NT2/D1 (cell line): ENCODE data around the gene CUL5.

ENCODE experiments used
- DNase-seq: peaks from one replicate; pipeline ENCODE4 v3.0.0-alpha.2; 2011; ENCODE audit warnings: low read depth, low spot score
- H3K27me3 ChIP-seq: 2 replicates; pipeline ENCODE4 v1.6.0; 2011; ENCODE audit warnings: mild to moderate bottlenecking; ENCODE audit not compliant: insufficient read length, insufficient read depth
- H3K36me3 ChIP-seq: 2 replicates; pipeline ENCODE4 v1.6.1; 2011; ENCODE audit warnings: mild to moderate bottlenecking, low read length, mixed read lengths; ENCODE audit not compliant: insufficient read depth, insufficient read length
- H3K4me1 ChIP-seq: 2 replicates; pipeline ENCODE4 v1.5.1; 2011; ENCODE audit not compliant: insufficient read depth, insufficient read length
- H3K4me3 ChIP-seq: 2 replicates; pipeline ENCODE4 v1.5.1; 2011; ENCODE audit warnings: low read depth; ENCODE audit not compliant: insufficient read length
- H3K9ac ChIP-seq: 2 replicates; pipeline ENCODE4 v1.6.0; 2011; ENCODE audit warnings: low read depth; ENCODE audit not compliant: insufficient read length
- H3K9me3 ChIP-seq: 2 replicates; pipeline ENCODE4 v1.5.1; 2011; ENCODE audit warnings: mild to moderate bottlenecking, low read length; ENCODE audit not compliant: insufficient read depth
- SUZ12 ChIP-seq: IDR thresholded peaks from 2 replicates; pipeline ENCODE4 v1.6.1; 2011; ENCODE audit not compliant: insufficient read length, insufficient read depth; ENCODE audit errors: extremely low read depth
- YY1 ChIP-seq: IDR thresholded peaks from 2 replicates; pipeline ENCODE4 v1.6.1; 2011; ENCODE audit not compliant: insufficient read length, insufficient read depth
- ZNF274 ChIP-seq: IDR thresholded peaks from 2 replicates; pipeline ENCODE4 v1.6.1; 2011; ENCODE audit warnings: mild to moderate bottlenecking, low read depth, low read length

Gene CUL5

GRCh38 chr11:108085672-108086071, 77.0 kb downstream of the CUL5 start:
- H3K4me1 ChIP-seq: no peaks in the 10 kb centered on the region

GRCh38 chr11:108092134-108092533, 83.4 kb downstream of the CUL5 start:
- no peak overlapping the region for H3K9ac ChIP-seq
- no peak overlapping the region for H3K4me3 ChIP-seq
- no peaks in the 10 kb centered on the region for H3K9me3 ChIP-seq
- H3K4me1 ChIP-seq: no peaks in the 10 kb centered on the region
- no peak for DNase-seq
- no peaks in the 10 kb centered on the region for H3K27me3 ChIP-seq
- H3K36me3 ChIP-seq: peaks cover 22% of the 10 kb centered on the region
- no peak for TF ChIP-seq YY1
- TF ChIP-seq SUZ12: no peak
- TF ChIP-seq ZNF274: no peak

More at GRCh38 chr11:108085672-108086071, 77.0 kb downstream of the CUL5 start:
- H3K27me3 ChIP-seq: no peaks in the 10 kb centered on the region
- H3K9ac ChIP-seq: no peak overlapping the region
- H3K36me3 ChIP-seq: peaks cover 14% of the 10 kb centered on the region
- H3K9me3 ChIP-seq: no peaks in the 10 kb centered on the region
- TF ChIP-seq YY1: no peak
- TF ChIP-seq ZNF274: no peak
- TF ChIP-seq SUZ12: no peak
- DNase-seq: no peak
- no peak overlapping the region for H3K4me3 ChIP-seq

GRCh38 chr11:108093128-108093904, 84.6 kb downstream of the CUL5 start:
- Histone ChIP-seq H3K4me1 (no peaks in the 10 kb centered on the region), H3K9me3 (no peaks in the 10 kb centered on the region), H3K4me3 (no peak overlapping the region), H3K27me3 (no peaks in the 10 kb centered on the region), H3K9ac (no peak overlapping the region), H3K36me3 (peaks cover 29% of the 10 kb centered on the region)
- TF ChIP-seq SUZ12 (no peak), YY1 (no peak), ZNF274 (no peak)
- no peak for DNase-seq

- no peak overlapping the region for H3K9ac ChIP-seq
- no peak for DNase-seq
- H3K4me1 ChIP-seq: no peaks in the 10 kb centered on the region
- no peak for TF ChIP-seq YY1
- TF ChIP-seq SUZ12: no peak
- no peak for TF ChIP-seq ZNF274
- peaks cover 40% of the 10 kb centered on the region for H3K36me3 ChIP-seq
- no peaks in the 10 kb centered on the region for H3K27me3 ChIP-seq
- H3K9me3 ChIP-seq: no peaks in the 10 kb centered on the region
- no peak overlapping the region for H3K4me3 ChIP-seq
Observed at GRCh38 chr11:108097179-108097578, 88.5 kb downstream of the CUL5 start.

- Histone ChIP-seq H3K4me1 (no peaks in the 10 kb centered on the region), H3K27me3 (no peaks in the 10 kb centered on the region), H3K9me3 (no peaks in the 10 kb centered on the region), H3K36me3 (peaks cover 36% of the 10 kb centered on the region), H3K4me3 (no peak overlapping the region), H3K9ac (no peak overlapping the region)
- DNase-seq: no peak
- TF ChIP-seq ZNF274: no peak
- TF ChIP-seq YY1: no peak
- TF ChIP-seq SUZ12: no peak
Observed at GRCh38 chr11:108101090-108101775, 92.5 kb downstream of the CUL5 start.

- Histone ChIP-seq H3K27me3 (no peaks in the 10 kb centered on the region), H3K36me3 (peaks cover under 1% of the 10 kb centered on the region), H3K9me3 (no peaks in the 10 kb centered on the region), H3K9ac (no peak overlapping the region), H3K4me1 (no peaks in the 10 kb centered on the region), H3K4me3 (no peak overlapping the region)
- TF ChIP-seq YY1 (no peak), SUZ12 (no peak), ZNF274 (no peak)
- no peak for DNase-seq
Observed at GRCh38 chr11:108111126-108111525, 102.4 kb downstream of the CUL5 start.

GRCh38 chr11:108112057-108112456, 103.4 kb downstream of the CUL5 start:
- Histone ChIP-seq H3K4me1 (no peaks in the 10 kb centered on the region), H3K9me3 (no peaks in the 10 kb centered on the region), H3K27me3 (no peaks in the 10 kb centered on the region), H3K4me3 (no peak overlapping the region), H3K9ac (no peak overlapping the region), H3K36me3 (no peaks in the 10 kb centered on the region)
- no peak for DNase-seq
- TF ChIP-seq YY1 (no peak), SUZ12 (no peak), ZNF274 (no peak)
